OCI-LY1 (cell line): ENCODE data around the gene TMEM50A.
A peak's percentile ranks its signal among the peaks of the same experiment; 100 is the strongest.
"Not testable (repeated sequence)": the region's sequence is repeated elsewhere in the genome, so short reads cannot be mapped to it uniquely, and the experiment has no call there.

Experiments
- H2AFZ ChIP-seq: fragments of 200-600 bp; sonication (generic), shearing (Covaris generic); 2 replicates; pipeline ENCODE4 v1.6.0; 2014; ENCODE audit warnings: antibody characterized with exemption, mild to moderate bottlenecking, low read length
- H3F3A ChIP-seq: fragments of 200-600 bp; sonication (generic), shearing (Covaris generic); 2 replicates; pipeline ENCODE4 v1.6.0; 2014; ENCODE audit warnings: mild to moderate bottlenecking, antibody characterized with exemption, low read length, moderate library complexity; ENCODE audit not compliant: insufficient read depth
- H3K27ac ChIP-seq: fragments of 200-600 bp; sonication (generic); 2 replicates; pipeline ENCODE4 v1.5.1; 2014; ENCODE audit warnings: low read length, mixed run types, mild to moderate bottlenecking, low read depth; ENCODE audit not compliant: poor library complexity, severe bottlenecking
- H3K27me3 ChIP-seq: fragments of 200-600 bp; sonication (generic); 2 replicates; pipeline ENCODE4 v1.6.0; 2014; ENCODE audit warnings: antibody characterized with exemption, mild to moderate bottlenecking, low read length, moderate library complexity; ENCODE audit not compliant: insufficient read depth
- H3K36me3 ChIP-seq: fragments of 200-600 bp; sonication (generic); 2 replicates; pipeline ENCODE4 v1.6.1; 2014; ENCODE audit warnings: mild to moderate bottlenecking, antibody characterized with exemption, low read length, moderate library complexity, mixed read lengths; ENCODE audit not compliant: insufficient read depth
- H3K4me1 ChIP-seq: fragments of 200-600 bp; sonication (generic); 2 replicates; pipeline ENCODE4 v1.5.1; 2014; ENCODE audit warnings: mild to moderate bottlenecking, low read length, moderate library complexity; ENCODE audit not compliant: insufficient read depth, severe bottlenecking
- H3K4me2 ChIP-seq: fragments of 200-600 bp; sonication (generic), shearing (Covaris generic); 2 replicates; pipeline ENCODE4 v1.6.1; 2014; ENCODE audit warnings: low read length
- H3K4me3 ChIP-seq: fragments of 200-600 bp; sonication (generic); 2 replicates; pipeline ENCODE4 v1.5.1; 2014; ENCODE audit warnings: low read length, low read depth, mild to moderate bottlenecking, mixed read lengths; ENCODE audit not compliant: poor library complexity, severe bottlenecking
- H3K79me2 ChIP-seq: fragments of 200-600 bp; shearing (Covaris generic); 2 replicates; pipeline ENCODE4 v1.6.1; 2016; ENCODE audit warnings: mixed run types, low read length, mixed read lengths; ENCODE audit not compliant: insufficient read depth
- H3K9ac ChIP-seq: fragments of 200-600 bp; sonication (generic), shearing (Covaris generic); 2 replicates; pipeline ENCODE4 v1.6.1; 2014; ENCODE audit warnings: mild to moderate bottlenecking, low read length, mixed read lengths
- H3K9me2 ChIP-seq: fragments of 200-600 bp; sonication (generic), shearing (Covaris generic); 2 replicates; pipeline ENCODE4 v1.6.1; 2014; ENCODE audit warnings: low read depth, mild to moderate bottlenecking, low read length, mixed read lengths
- H3K9me3 ChIP-seq: fragments of 200-600 bp; shearing (Covaris generic); 2 replicates; pipeline ENCODE4 v1.6.1; 2014; ENCODE audit warnings: low read length, mixed read lengths
- H4K20me1 ChIP-seq: fragments of 200-600 bp; sonication (generic), shearing (Covaris generic); 2 replicates; pipeline ENCODE4 v1.6.0; 2016; ENCODE audit warnings: mild to moderate bottlenecking, low read length; ENCODE audit not compliant: insufficient read depth
- CTCF ChIP-seq: fragments of 200-600 bp; sonication (generic), shearing (Covaris generic); IDR thresholded peaks from 2 replicates; pipeline ENCODE4 v1.5.1; 2017; ENCODE audit warnings: mild to moderate bottlenecking, antibody characterized with exemption, low read length, moderate library complexity, mixed read lengths
- EZH2 ChIP-seq: fragments of 200-600 bp; sonication (generic), shearing (Covaris generic); IDR thresholded peaks from 2 replicates; pipeline ENCODE4 v1.8.0; 2017; ENCODE audit warnings: borderline replicate concordance, mixed run types, mild to moderate bottlenecking, antibody characterized with exemption, low read length, moderate library complexity, mixed read lengths

The TMEM50A gene

GRCh38 chr1:25338188-25338981, at the start of gene TMEM50A:
Gene TMEM50A (plus strand): TSS chr1:25338334. CDS start chr1:25340487, 2,153 bp downstream.
- no peaks in the 10 kb centered on the region for H3K27me3 ChIP-seq
- peak within 1 kb of the TSS; percentile 82 for H3K27ac ChIP-seq
- no peaks in the 10 kb centered on the region for H3K9me2 ChIP-seq
- peak within 1 kb of the TSS; percentile 100 for H3K4me2 ChIP-seq
- H4K20me1 ChIP-seq = no peaks in the 10 kb centered on the region
- TF ChIP-seq CTCF (no peak), EZH2 (no peak)
- H3K79me2 ChIP-seq = peaks cover 49% of the 10 kb centered on the region
- no peak within 1 kb of the TSS for H2AFZ ChIP-seq
- peak within 1 kb of the TSS; percentile 88 for H3K4me3 ChIP-seq
- peaks cover 15% of the 10 kb centered on the region for H3K36me3 ChIP-seq
- H3K9me3 ChIP-seq = no peaks in the 10 kb centered on the region
- peak within 1 kb of the TSS; percentile 89 for H3K9ac ChIP-seq
- peaks cover 18% of the 10 kb centered on the region for H3K4me1 ChIP-seq
- no peaks in the 10 kb centered on the region; the same call in 1 of the 2 replicates for H3F3A ChIP-seq

GRCh38 chr1:25288573-25289101, 49.5 kb upstream of the TMEM50A start:
- H3K9ac ChIP-seq, H3K79me2 ChIP-seq, H2AFZ ChIP-seq, H3K9me3 ChIP-seq, H3F3A ChIP-seq, H3K27me3 ChIP-seq, H3K27ac ChIP-seq, H3K9me2 ChIP-seq, H4K20me1 ChIP-seq, H3K4me3 ChIP-seq, H3K4me2 ChIP-seq, H3K4me1 ChIP-seq, H3K36me3 ChIP-seq: not testable (repeated sequence)

GRCh38 chr1:25290043-25290442, 48.1 kb upstream of the TMEM50A start:
- not testable (repeated sequence) for H3K4me3 ChIP-seq, H3K79me2 ChIP-seq, H4K20me1 ChIP-seq, H2AFZ ChIP-seq, H3K4me2 ChIP-seq, H3F3A ChIP-seq, H3K9ac ChIP-seq, H3K36me3 ChIP-seq, H3K27me3 ChIP-seq, H3K4me1 ChIP-seq, H3K9me2 ChIP-seq, H3K27ac ChIP-seq, H3K9me3 ChIP-seq

GRCh38 chr1:25293426-25293825, 44.7 kb upstream of the TMEM50A start:
- H2AFZ ChIP-seq, H3K27me3 ChIP-seq, H3K79me2 ChIP-seq, H3K9me2 ChIP-seq, H4K20me1 ChIP-seq, H3K4me3 ChIP-seq, H3K36me3 ChIP-seq, H3F3A ChIP-seq, H3K9me3 ChIP-seq, H3K9ac ChIP-seq, H3K4me1 ChIP-seq, H3K4me2 ChIP-seq, H3K27ac ChIP-seq: not testable (repeated sequence)

GRCh38 chr1:25294889-25295826, 43.0 kb upstream of the TMEM50A start:
- not testable (repeated sequence) for H3K9me2 ChIP-seq, H3K9ac ChIP-seq, H4K20me1 ChIP-seq, H3K36me3 ChIP-seq, H3K4me1 ChIP-seq, H2AFZ ChIP-seq, H3K27ac ChIP-seq, H3K79me2 ChIP-seq, H3K4me3 ChIP-seq, H3K9me3 ChIP-seq, H3K27me3 ChIP-seq, H3K4me2 ChIP-seq, H3F3A ChIP-seq

GRCh38 chr1:25296501-25296900, 41.6 kb upstream of the TMEM50A start:
- not testable (repeated sequence) for H3K27ac ChIP-seq, H3K36me3 ChIP-seq, H3K4me2 ChIP-seq, H3K79me2 ChIP-seq, H3K4me1 ChIP-seq, H4K20me1 ChIP-seq, H3K9me2 ChIP-seq, H3K9ac ChIP-seq, H2AFZ ChIP-seq, H3K9me3 ChIP-seq, H3K4me3 ChIP-seq, H3K27me3 ChIP-seq, H3F3A ChIP-seq
